ENCODE measurements around the gene OR51E1. TPM values are rescaled to one million over a fixed set of nuclear protein-coding genes. Genes with fewer than 3 reads are reported as not detected.

Gene OR51E1
- total and polyA plus RNA-seq, 2 donors (not counting 1 experiment from before 2014, with no cell fraction given), result not detected

- no peaks in the 10 kb centered on the region for H3K36me3 ChIP-seq (replicated peaks in 1 of 2; ENCODE audit: control extremely low read depth in 1 of 2, control insufficient read depth in 1 of 2, extremely low read depth in 1 of 2, insufficient read depth in 2 of 2, low read length in 1 of 2)
- no peak overlapping the region for H3K27ac ChIP-seq (ENCODE audit: low read length in 2 of 2)
- no peaks in the 10 kb centered on the region for H3K4me1 ChIP-seq (ENCODE audit: control insufficient read depth in 2 of 2, insufficient read depth in 2 of 2, low read length in 2 of 2)
- Mint-ChIP-seq H3K4me1 (no peaks in the 10 kb centered on the region), H3K27me3 (peaks cover 38% of the 10 kb centered on the region), H3K9me3 (ENCODE audit: insufficient read depth) (no peaks in the 10 kb centered on the region), H3K27ac (no peak overlapping the region), H3K4me3 (no peak overlapping the region)
- DNase-seq, result no peak
- intact Hi-C loops (cut with micrococcal nuclease), result no loop called here
- no peak for TF ChIP-seq EZH2 (IDR thresholded peaks at IDR 0.05; ENCODE audit: borderline replicate concordance, insufficient read depth, low read depth, low read length, poor library complexity, severe bottlenecking)
- no peak for TF ChIP-seq CTCF (IDR thresholded peaks at IDR 0.05)
- H4K20me1 ChIP-seq (ENCODE audit: control insufficient read depth, insufficient read depth, low read length, poor library complexity, severe bottlenecking), result no peaks in the 10 kb centered on the region
- ChIA-PET CTCF (no interaction called here), POLR2A (no interaction called here)
- no peak overlapping the region for H3K9ac ChIP-seq (ENCODE audit: low read length)
- no peak overlapping the region for H2AFZ ChIP-seq (ENCODE audit: insufficient read depth, low read depth, low read length, poor library complexity, severe bottlenecking)
- H3K4me2 ChIP-seq (replicated peaks; ENCODE audit: low read depth, low read length, poor library complexity, severe bottlenecking), result no peak overlapping the region
- ATAC-seq (ENCODE audit: low read depth), result no peak
- no CpG with 5 or more reads among the region's 3 CpGs for WGBS (ENCODE audit: insufficient coverage)
- no peaks in the 10 kb centered on the region for H3K9me3 ChIP-seq (ENCODE audit: control extremely low read depth in 1 of 3, control insufficient read depth in 2 of 3, insufficient read depth in 1 of 3, low read length in 2 of 3)
- H3K4me3 ChIP-seq (ENCODE audit: control extremely low read depth in 1 of 5, extremely low read depth in 1 of 5, insufficient read depth in 1 of 5, low read depth in 2 of 5, low read length in 4 of 5), result no peak overlapping the region
- no peaks in the 10 kb centered on the region for H3K27me3 ChIP-seq (replicated peaks in 1 of 4; ENCODE audit: control extremely low read depth in 1 of 4, control insufficient read depth in 3 of 4, insufficient read depth in 4 of 4, low read length in 3 of 4)
- H3K79me2 ChIP-seq (ENCODE audit: control insufficient read depth, insufficient read depth, low read length), result no peaks in the 10 kb centered on the region
Observed at GRCh38 chr11:4672470-4672869, 28.7 kb downstream of the OR51E1 start.

- Histone ChIP-seq H3K9me3 (ENCODE audit: control extremely low read depth in 1 of 3, control insufficient read depth in 2 of 3, insufficient read depth in 1 of 3, low read length in 2 of 3) (no peaks in the 10 kb centered on the region), H4K20me1 (ENCODE audit: control insufficient read depth, insufficient read depth, low read length, poor library complexity, severe bottlenecking) (no peaks in the 10 kb centered on the region), H3K36me3 (replicated peaks in 1 of 2; ENCODE audit: control extremely low read depth in 1 of 2, control insufficient read depth in 1 of 2, extremely low read depth in 1 of 2, insufficient read depth in 2 of 2, low read length in 1 of 2) (no peaks in the 10 kb centered on the region), H3K27ac (ENCODE audit: low read length in 2 of 2) (no peak overlapping the region), H3K4me3 (ENCODE audit: control extremely low read depth in 1 of 5, extremely low read depth in 1 of 5, insufficient read depth in 1 of 5, low read depth in 2 of 5, low read length in 4 of 5) (no peak overlapping the region), H3K9ac (ENCODE audit: low read length) (no peak overlapping the region), H2AFZ (ENCODE audit: insufficient read depth, low read depth, low read length, poor library complexity, severe bottlenecking) (no peak overlapping the region), H3K27me3 (replicated peaks in 1 of 4; ENCODE audit: control extremely low read depth in 1 of 4, control insufficient read depth in 3 of 4, insufficient read depth in 4 of 4, low read length in 3 of 4) (no peaks in the 10 kb centered on the region), H3K79me2 (ENCODE audit: control insufficient read depth, insufficient read depth, low read length) (no peaks in the 10 kb centered on the region), H3K4me1 (ENCODE audit: control insufficient read depth in 2 of 2, insufficient read depth in 2 of 2, low read length in 2 of 2) (no peaks in the 10 kb centered on the region), H3K4me2 (replicated peaks; ENCODE audit: low read depth, low read length, poor library complexity, severe bottlenecking) (no peak overlapping the region)
- ATAC-seq (ENCODE audit: low read depth) (no peak), DNase-seq (no peak)
- no peaks in the 10 kb centered on the region for H3K9me3 Mint-ChIP-seq (ENCODE audit: insufficient read depth)
- POLR2A ChIA-PET, result no interaction called here
- no peak overlapping the region for H3K27ac Mint-ChIP-seq
- H3K4me1 Mint-ChIP-seq, result no peaks in the 10 kb centered on the region
- intact Hi-C loops (cut with micrococcal nuclease), result no loop called here
- TF ChIP-seq CTCF (IDR thresholded peaks at IDR 0.05) (no peak), EZH2 (IDR thresholded peaks at IDR 0.05; ENCODE audit: borderline replicate concordance, insufficient read depth, low read depth, low read length, poor library complexity, severe bottlenecking) (no peak)
- no peak overlapping the region for H3K4me3 Mint-ChIP-seq
- 50% methylated on average over 1 of the region's 2 CpGs for WGBS (ENCODE audit: insufficient coverage)
- CTCF ChIA-PET, result no interaction called here
- peaks cover 38% of the 10 kb centered on the region for H3K27me3 Mint-ChIP-seq
Observed at GRCh38 chr11:4673781-4674180, 30.0 kb downstream of the OR51E1 start.

Data from B cell (primary cell).